ENCODE results near the gene IMPDH1. TPM values are rescaled to one million over a fixed set of nuclear protein-coding genes. Genes with fewer than 3 reads are reported as not detected.

The IMPDH1 gene
- total and polyA plus RNA-seq, 9 of the 15 experiments (the other 6 are each of a cell fraction or from before 2014, with no cell fraction given) = 0.80 to 118 (median 64.3) TPM

- TF ChIP-seq CHD7 (IDR thresholded peaks at IDR 0.05; ENCODE audit: low read depth, low read length) (peak; percentile 34), FOS (IDR thresholded peaks at IDR 0.05; ENCODE audit: extremely low read depth, insufficient read length) (no peak), ZNF124 (CRISPR knock-in tag; IDR thresholded peaks at IDR 0.05) (no peak), CREB5 (CRISPR knock-in tag; IDR thresholded peaks at IDR 0.05) (no peak), ZBTB43 (CRISPR knock-in tag; IDR thresholded peaks at IDR 0.05) (peak; percentile 92), EWSR1 (IDR thresholded peaks at IDR 0.05; ENCODE audit: borderline replicate concordance, low read depth, partially characterized antibody) (no peak), PRDM10 (IDR thresholded peaks at IDR 0.05; ENCODE audit: partially characterized antibody) (peak; percentile 48), MAFG (tag; conservative IDR thresholded peaks at IDR 0.05) (no peak)
These were observed 66.0 kb downstream of the IMPDH1 start, which contains the start of gene RBM28 (continued) for GRCh38 chr7:128343554-128344430.
